HEK293 (cell line): ENCODE results near the gene CD101.
A peak's percentile ranks its signal among the peaks of the same experiment; 100 is the strongest.

Source experiments
- CTCF ChIA-PET: fragments of 350-600 bp; formaldehyde crosslinking; extraction: SDS; loops from one replicate; lab custom pipeline; 2021; ENCODE audit warnings: antibody characterized with exemption; lab: Yijun Ruan, JAX
- POLR2A ChIA-PET: fragments of 300-600 bp; formaldehyde crosslinking; extraction: SDS; loops from one replicate; lab custom pipeline; 2020; ENCODE audit warnings: antibody characterized with exemption, inconsistent platforms; lab: Yijun Ruan, JAX
- H3K27ac ChIP-seq: fragments of 200-500 bp; sonication (Bioruptor generic); 2 replicates; pipeline ENCODE4 v1.5.1; 2014; ENCODE audit warnings: low read depth, low read length, control low read depth, inconsistent platforms; ENCODE audit errors: extremely low read depth
- H3K36me3 ChIP-seq, 2 experiments: fragments of 200-500 bp in 1 of 2; sonication (Bioruptor generic) in 1 of 2; 1 replicate in 1 of 2; 2 replicates in 1 of 2; pipeline ENCODE4 v1.5.1; 2014 to 2017; ENCODE audit warnings: inconsistent platforms in 2 of 2, low read length in 2 of 2; ENCODE audit not compliant: control insufficient read depth in 2 of 2, insufficient read depth in 1 of 2
- H3K4me1 ChIP-seq: fragments of 200-500 bp; sonication (Bioruptor generic); 2 replicates; pipeline ENCODE4 v1.5.1; 2014; ENCODE audit warnings: mild to moderate bottlenecking, low read length, inconsistent platforms; ENCODE audit not compliant: control insufficient read depth, insufficient read depth
- H3K4me3 ChIP-seq: 2 replicates; pipeline ENCODE4 v1.5.1; 2011; ENCODE audit warnings: low read depth, mild to moderate bottlenecking, control low read depth, low read length, moderate library complexity
- H3K9me3 ChIP-seq: fragments of 200-500 bp; sonication (Bioruptor generic); 2 replicates; pipeline ENCODE4 v1.5.1; 2014; ENCODE audit warnings: low read depth, low read length, inconsistent platforms; ENCODE audit not compliant: control insufficient read depth, insufficient read depth
- HIC1 ChIP-seq: fragments of 450-650 bp; formaldehyde crosslinking; IDR thresholded peaks from 2 replicates; pipeline ENCODE4 v1.5.1; 2016; ENCODE audit warnings: missing biosample characterization, missing genetic modification characterization
- KLF10 ChIP-seq: fragments of 450-650 bp; IDR thresholded peaks from 2 replicates; pipeline ENCODE4 v1.5.1; 2018; ENCODE audit warnings: missing biosample characterization, mild to moderate bottlenecking, missing genetic modification characterization
- PRDM1 ChIP-seq: fragments of 450-650 bp; formaldehyde crosslinking; IDR thresholded peaks from 2 replicates; pipeline ENCODE4; 2016; ENCODE audit warnings: missing biosample characterization, missing genetic modification characterization
- PRDM6 ChIP-seq: fragments of 450-650 bp; formaldehyde crosslinking; IDR thresholded peaks from 2 replicates; pipeline ENCODE4 v1.5.1; 2017; ENCODE audit warnings: missing biosample characterization, missing genetic modification characterization
- TCF7L2 ChIP-seq: IDR thresholded peaks from 2 replicates; pipeline ENCODE4 v1.6.1; 2011; ENCODE audit warnings: low read depth, mild to moderate bottlenecking, inconsistent platforms, low read length, moderate library complexity, borderline replicate concordance
- ZBTB26 ChIP-seq: fragments of 450-650 bp; formaldehyde crosslinking; optimal IDR thresholded peaks from 2 replicates; pipeline ENCODE3; 2016; ENCODE audit warnings: missing biosample characterization, mild to moderate bottlenecking, missing genetic modification characterization
- ZNF366 ChIP-seq: fragments of 450-650 bp; formaldehyde crosslinking; conservative IDR thresholded peaks from 2 replicates; pipeline ENCODE4 v1.5.1; 2016; ENCODE audit warnings: missing biosample characterization, missing genetic modification characterization
- ZNF404 ChIP-seq: fragments of 450-650 bp; formaldehyde crosslinking; IDR thresholded peaks from 2 replicates; pipeline ENCODE4 v1.5.1; 2017; ENCODE audit warnings: missing biosample characterization, missing genetic modification characterization
- ZNF48 ChIP-seq: fragments of 450-650 bp; formaldehyde crosslinking; IDR thresholded peaks from 2 replicates; pipeline ENCODE4 v1.5.1; 2016; ENCODE audit warnings: missing biosample characterization, missing genetic modification characterization
- ZNF596 ChIP-seq: fragments of 450-650 bp; IDR thresholded peaks from 2 replicates; pipeline ENCODE4 v1.5.0; 2018; ENCODE audit warnings: missing biosample characterization, mild to moderate bottlenecking, missing genetic modification characterization, moderate library complexity
- ZNF610 ChIP-seq: fragments of 450-650 bp; formaldehyde crosslinking; IDR thresholded peaks from 2 replicates; pipeline ENCODE4 v1.5.1; 2016; ENCODE audit warnings: missing biosample characterization, missing genetic modification characterization, borderline replicate concordance
- ZNF621 ChIP-seq: fragments of 450-650 bp; formaldehyde crosslinking; IDR thresholded peaks from 2 replicates; pipeline ENCODE4 v1.5.1; 2017; ENCODE audit warnings: missing biosample characterization, missing genetic modification characterization
- ZNF707 ChIP-seq: fragments of 450-650 bp; formaldehyde crosslinking; IDR thresholded peaks from 2 replicates; pipeline ENCODE4 v1.5.1; 2016; ENCODE audit warnings: missing biosample characterization, missing genetic modification characterization
- ZNF747 ChIP-seq: fragments of 450-650 bp; formaldehyde crosslinking; IDR thresholded peaks from 2 replicates; pipeline ENCODE4 v1.5.1; 2016; ENCODE audit warnings: missing biosample characterization, missing genetic modification characterization
- ZXDB ChIP-seq: fragments of 450-650 bp; formaldehyde crosslinking; IDR thresholded peaks from 2 replicates; pipeline ENCODE4 v1.5.1; 2016; ENCODE audit warnings: missing biosample characterization, missing genetic modification characterization

The CD101 gene

GRCh38 chr1:117029685-117030084, 28.1 kb downstream of the CD101 start:
- no peak for TF ChIP-seq PRDM6
- TF ChIP-seq ZNF48 (tag by site-specific recombination) = no peak
- no peak for TF ChIP-seq KLF10
- TF ChIP-seq TCF7L2 = no peak
- TF ChIP-seq ZNF707 (tag by site-specific recombination) = no peak
- TF ChIP-seq HIC1 (tag by site-specific recombination) = no peak
- TF ChIP-seq ZNF404 (tag by site-specific recombination) = no peak
- TF ChIP-seq ZBTB26 = no peak
- no peak for TF ChIP-seq ZXDB (tag by site-specific recombination)
- Histone ChIP-seq H3K9me3 (no peaks in the 10 kb centered on the region), H3K36me3 (no peaks in the 10 kb centered on the region), H3K4me1 (no peaks in the 10 kb centered on the region), H3K27ac (no peak overlapping the region), H3K4me3 (no peak overlapping the region)
- POLR2A ChIA-PET = no interaction called here
- CTCF ChIA-PET = interaction anchor here (1.0 kb wide), 1 partner anchor 256 kb away, joined by 3 read pairs; no protein-coding TSS in a partner anchor

- Histone ChIP-seq H3K27ac (no peak overlapping the region), H3K36me3 (no peaks in the 10 kb centered on the region)
- TF ChIP-seq PRDM1 (peak; percentile 78), ZNF366 (peak; percentile 53), ZNF596 (tag by site-specific recombination) (no peak)
- TF ChIP-seq, all 188 proteins: peak for 2
- POLR2A ChIA-PET = no interaction called here
- Histone ChIP-seq H3K4me3 (no peak overlapping the region), H3K4me1 (no peaks in the 10 kb centered on the region), H3K9me3 (no peaks in the 10 kb centered on the region)
- CTCF ChIA-PET = interaction anchor here (1.0 kb wide), 1 partner anchor 255 kb away, joined by 3 read pairs; no protein-coding TSS in a partner anchor
Measured at GRCh38 chr1:117030271-117030877, 28.8 kb downstream of the CD101 start.

GRCh38 chr1:117032266-117032665, 30.7 kb downstream of the CD101 start:
- Histone ChIP-seq H3K4me3 (no peak overlapping the region), H3K9me3 (no peaks in the 10 kb centered on the region), H3K36me3 (no peaks in the 10 kb centered on the region), H3K4me1 (no peaks in the 10 kb centered on the region), H3K27ac (no peak overlapping the region)
- TF ChIP-seq ZNF747 (tag by site-specific recombination) (no peak), ZNF610 (no peak), ZNF621 (tag by site-specific recombination) (no peak)
- ChIA-PET CTCF (no interaction called here), POLR2A (no interaction called here)
